GM03348 (cell line): ENCODE results near the gene CAMK1D.

Experiments used
- DNase-seq: peaks from one replicate; pipeline ENCODE4 v3.0.0; 2012; ENCODE audit warnings: low spot score

The CAMK1D gene

GRCh38 chr10:12375076-12375504 lies 25.7 kb downstream of the CAMK1D start:
- no peak for DNase-seq

- no peak for DNase-seq
Measured at GRCh38 chr10:12376211-12376610, 26.9 kb downstream of the CAMK1D start.

- no peak for DNase-seq
Measured at GRCh38 chr10:12377658-12378290, 28.4 kb downstream of the CAMK1D start.

DNA sequence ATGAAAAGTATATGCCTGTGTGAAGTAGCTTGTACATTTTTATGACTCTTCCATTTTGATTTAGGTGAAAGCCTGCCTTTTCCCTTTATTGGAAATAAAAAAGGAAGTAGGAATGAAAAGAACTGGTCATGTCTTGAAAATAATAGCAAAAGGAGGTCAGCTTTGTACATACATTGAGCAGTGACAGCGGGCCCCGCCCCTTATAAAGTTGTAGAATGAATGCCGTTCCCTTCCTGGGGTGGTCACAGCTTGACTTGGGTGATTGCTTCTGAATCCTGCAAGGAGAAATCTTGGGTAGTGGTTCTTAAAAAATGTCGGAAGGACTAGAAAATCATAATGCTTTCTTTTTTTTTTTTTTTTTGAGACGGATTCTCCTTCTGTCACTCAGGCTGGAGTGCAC lies 31.7 kb downstream of the CAMK1D start:
- no peak for DNase-seq

- no peak for DNase-seq
Measured at GRCh38 chr10:12381536-12382156, 32.3 kb downstream of the CAMK1D start.

GRCh38 chr10:12382157-12382548 lies 32.8 kb downstream of the CAMK1D start:
- DNase-seq, result no peak

DNA sequence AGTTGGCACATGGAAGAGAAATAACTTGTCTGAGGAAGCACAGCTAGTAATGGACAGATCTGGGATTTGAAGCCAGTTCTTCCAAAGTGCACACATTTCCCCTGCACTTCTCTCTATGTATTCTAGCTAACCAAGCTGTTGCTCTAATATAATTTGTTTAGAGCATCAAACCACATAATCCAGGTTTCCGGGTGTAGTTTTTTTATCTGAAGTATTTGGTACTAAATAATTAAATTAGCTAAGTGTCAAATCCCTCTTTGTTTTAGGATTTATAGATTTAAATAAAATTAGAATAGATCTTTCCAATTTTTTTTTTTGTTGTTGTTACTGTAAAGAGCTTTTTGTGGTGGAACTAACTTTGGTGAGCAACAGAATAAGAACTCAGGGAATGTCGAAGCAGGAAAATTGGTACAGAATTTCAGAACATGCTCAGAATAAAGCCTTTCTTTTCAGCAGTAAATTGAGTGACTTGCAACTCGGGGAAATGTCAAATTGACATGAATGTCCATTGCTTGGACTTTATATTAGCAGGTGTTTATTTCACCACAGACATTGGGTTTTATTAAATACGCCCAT lies 33.7 kb downstream of the CAMK1D start:
- DNase-seq, result no peak

DNA sequence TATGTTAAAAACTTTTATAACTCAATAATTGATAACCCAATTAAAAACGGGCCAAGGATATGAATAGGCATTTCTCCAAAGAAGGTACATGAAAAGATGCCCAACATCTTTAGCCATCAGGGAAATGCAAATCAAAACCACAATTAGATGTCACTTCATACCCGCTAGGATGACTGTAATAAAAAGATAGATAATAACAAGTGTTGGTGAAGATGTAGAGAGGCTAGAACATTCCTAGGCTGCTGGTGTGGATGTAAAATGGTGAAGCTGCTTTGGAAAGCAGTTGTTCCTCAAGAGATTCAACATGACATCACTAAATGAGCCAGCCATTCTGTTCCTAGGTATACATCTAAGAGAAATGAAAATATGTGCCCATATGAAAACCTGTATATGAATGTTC lies 35.6 kb downstream of the CAMK1D start:
- DNase-seq, result no peak

DNA sequence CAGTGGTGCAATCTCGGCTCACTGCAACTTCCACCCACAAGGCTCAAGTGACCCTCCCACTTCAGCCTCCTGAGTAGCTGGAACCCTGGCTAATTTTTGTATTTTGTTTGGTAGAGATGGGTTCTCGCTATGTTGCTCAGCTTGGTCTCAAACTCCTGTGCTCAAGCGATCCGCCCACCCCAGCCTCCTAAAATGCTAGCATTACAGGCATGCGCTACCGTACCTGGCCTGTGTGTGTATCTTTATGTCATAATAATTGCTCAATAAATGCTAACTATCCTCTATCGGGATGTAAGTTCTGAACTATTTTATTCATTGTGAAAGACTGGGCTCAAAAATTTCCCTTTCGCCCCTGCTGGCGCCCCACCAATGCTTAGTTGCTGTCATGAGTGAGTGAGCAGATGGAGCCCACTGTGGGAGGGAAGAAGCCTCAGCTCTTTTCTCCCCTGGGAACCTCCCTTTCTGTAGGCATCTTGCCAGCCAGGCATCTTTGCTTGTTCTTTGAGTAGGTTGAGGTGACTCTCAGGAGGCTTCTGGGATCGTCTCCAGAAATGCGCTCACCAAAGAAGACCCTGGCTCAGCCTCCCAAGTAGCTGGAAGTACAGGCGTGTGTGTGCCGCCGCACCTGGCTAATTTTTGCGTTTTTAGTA lies 38.3 kb downstream of the CAMK1D start:
- no peak for DNase-seq

- no peak for DNase-seq
Measured at GRCh38 chr10:12388671-12389070, 39.3 kb downstream of the CAMK1D start.

DNA sequence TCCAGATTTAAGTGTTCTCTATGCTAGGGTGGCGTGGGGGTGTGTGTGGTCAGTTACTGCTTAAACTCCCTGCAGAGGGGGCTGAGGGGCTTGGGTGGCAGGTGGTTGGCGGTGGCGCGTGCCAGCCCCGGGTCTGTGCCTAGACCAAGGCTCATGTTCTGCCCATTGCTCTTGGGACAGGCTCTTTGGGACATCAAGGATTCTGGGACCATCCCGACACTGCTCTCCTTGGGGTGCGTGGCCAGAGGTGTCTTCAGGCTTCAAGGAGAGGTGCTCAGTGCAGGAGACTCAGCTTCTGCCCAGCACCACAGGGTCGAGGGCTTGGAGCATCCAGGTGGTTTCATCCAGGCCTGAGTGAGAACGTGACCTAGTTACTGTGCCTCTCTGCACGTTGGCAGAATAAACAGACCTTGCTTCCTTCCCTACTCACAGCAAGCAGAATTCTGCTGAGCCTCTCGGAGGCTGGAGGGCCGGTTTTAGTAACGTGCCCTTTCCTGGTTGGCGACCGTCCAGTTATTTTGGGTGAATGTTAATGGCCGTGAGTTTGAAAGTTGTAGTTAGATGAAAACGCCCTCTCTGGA lies 39.9 kb downstream of the CAMK1D start:
- DNase-seq, result no peak

GRCh38 chr10:12390733-12391132 lies 41.4 kb downstream of the CAMK1D start:
- no peak for DNase-seq

DNA sequence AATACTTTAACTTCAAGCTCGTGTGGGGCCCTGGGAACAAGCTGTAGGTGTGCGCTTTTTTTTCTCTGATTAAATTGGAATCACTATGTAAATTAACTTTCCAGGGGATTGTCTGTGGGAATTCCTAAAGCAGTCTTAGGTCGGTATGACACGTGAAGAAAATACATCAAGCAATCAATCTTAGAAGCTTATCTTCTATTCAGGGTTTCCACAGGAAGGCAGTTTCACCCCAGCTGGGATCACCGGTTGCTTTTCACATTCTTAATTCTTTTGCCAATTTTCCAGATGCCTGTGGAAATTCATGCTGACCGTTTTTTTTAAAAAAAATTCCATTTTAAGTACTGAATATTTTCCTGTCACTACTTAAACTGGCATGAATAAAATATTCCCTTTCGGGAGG lies 41.9 kb downstream of the CAMK1D start:
- DNase-seq, result peak; percentile 11

DNA sequence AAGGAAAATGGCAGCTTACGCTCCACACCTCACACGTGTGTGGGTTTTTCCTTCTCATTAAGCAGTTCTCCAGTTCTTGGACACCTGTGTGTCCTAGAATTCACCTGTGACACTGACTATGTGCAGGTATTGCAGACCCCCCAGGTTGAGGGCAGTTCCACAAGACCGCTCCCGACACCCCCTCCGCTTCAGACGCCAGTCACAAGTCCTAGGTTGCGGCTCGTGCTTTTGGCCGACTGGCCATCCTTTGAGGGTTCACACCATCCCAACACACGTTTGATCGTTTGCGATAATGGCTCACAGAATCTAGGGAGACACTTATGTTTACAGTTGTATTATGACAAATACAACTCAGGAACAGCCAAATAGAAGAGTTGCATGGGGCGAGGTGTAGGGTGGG lies 44.5 kb downstream of the CAMK1D start:
- no peak for DNase-seq

- no peak for DNase-seq
Measured at GRCh38 chr10:12394241-12395033, 45.1 kb downstream of the CAMK1D start.

DNA sequence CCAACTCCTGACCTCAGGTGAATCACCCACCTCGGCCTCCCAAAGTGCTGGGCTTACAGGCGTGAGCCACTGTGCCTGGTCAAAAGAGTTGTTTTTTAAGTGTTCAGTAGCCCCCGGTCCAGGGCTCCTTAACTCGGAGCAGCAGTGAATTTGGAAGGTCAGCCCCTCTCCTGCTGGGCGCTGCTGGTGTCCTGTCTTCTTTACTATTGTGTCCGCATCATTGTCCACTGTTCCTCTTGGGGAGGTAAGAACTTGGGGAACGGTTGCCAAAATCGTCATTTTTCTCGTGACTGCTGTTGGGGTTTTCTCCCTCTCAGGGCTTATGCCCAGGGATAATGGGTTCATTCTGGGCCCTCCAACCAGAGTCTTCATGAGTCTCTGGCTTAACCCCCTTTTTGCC lies 46.7 kb downstream of the CAMK1D start:
- DNase-seq, result no peak

- no peak for DNase-seq
Measured at GRCh38 chr10:12396567-12396966, 47.2 kb downstream of the CAMK1D start.

DNA sequence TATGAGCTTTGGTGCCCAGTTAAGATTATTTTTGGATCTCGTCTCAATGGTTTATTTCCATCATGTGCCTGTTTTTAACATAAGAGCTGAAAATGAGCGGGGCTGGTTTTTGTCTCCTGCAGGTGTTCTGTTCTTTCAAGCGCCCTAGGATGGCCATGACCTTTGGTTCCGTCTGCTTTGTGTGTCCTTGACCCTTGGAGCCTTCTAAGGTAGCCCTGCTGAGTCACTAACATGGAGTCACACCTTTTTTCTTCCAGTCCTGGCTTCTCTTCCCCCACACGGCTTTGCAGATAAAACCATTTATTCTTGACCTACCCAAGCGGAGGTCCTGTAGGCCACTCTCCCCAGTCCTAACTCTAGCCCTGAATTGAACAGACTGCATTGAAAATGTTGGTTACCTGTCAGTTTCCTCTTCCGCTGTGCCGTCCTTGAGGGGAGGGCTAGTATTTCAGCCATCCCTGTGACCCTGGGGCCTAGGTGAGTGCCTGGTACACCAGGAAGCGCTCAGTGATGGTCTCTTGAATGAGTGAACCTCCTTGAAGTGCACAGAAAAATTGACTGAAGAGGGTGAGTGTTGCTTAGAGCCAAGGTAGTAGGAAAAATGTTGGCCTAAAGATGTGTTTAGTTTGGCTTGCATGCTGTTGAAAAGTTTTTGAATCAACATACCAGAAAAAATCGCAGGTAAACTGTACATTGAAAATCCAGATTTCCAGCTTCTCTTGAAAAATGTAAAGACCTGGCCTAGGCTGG lies 48.0 kb downstream of the CAMK1D start:
- DNase-seq, result no peak

DNA sequence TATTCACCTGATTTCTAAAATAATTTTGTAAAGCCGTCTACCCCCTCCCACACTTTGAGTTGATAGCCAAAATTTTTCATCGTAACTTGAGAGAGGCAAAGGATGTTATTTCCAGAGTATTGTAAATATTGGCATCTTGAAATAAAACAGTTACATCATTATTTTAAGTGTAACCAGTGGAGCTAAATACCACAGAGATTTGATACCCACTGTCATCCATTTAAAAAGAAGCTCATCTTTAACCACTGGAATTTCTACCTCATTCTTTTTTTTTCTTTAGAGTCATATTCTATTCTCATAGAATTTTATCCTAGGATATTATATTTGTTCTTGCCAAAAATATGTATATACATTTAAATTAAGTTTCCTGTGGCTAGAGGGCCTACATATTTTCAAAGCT lies 48.6 kb downstream of the CAMK1D start:
- no peak for DNase-seq

GRCh38 chr10:12400266-12400931 lies 51.1 kb downstream of the CAMK1D start:
- DNase-seq, result no peak

GRCh38 chr10:12401466-12401865 lies 52.1 kb downstream of the CAMK1D start:
- DNase-seq, result no peak
